H1 (cell line): ENCODE measurements around the gene HS6ST1. TPM values are rescaled to one million over a fixed set of nuclear protein-coding genes. Genes with fewer than 3 reads are reported as not detected.
A peak's percentile ranks its signal among the peaks of the same experiment; 100 is the strongest.

Experiments used
- CTCF ChIA-PET: fragments of 300-600 bp; sonication (Branson Sonifier 250); formaldehyde crosslinking; loops from one replicate; lab custom pipeline; 2021; ENCODE audit not compliant: partially characterized antibody; lab: Charles Lee
- POLR2A ChIA-PET: fragments of 300-600 bp; sonication (Branson Sonifier 250); formaldehyde crosslinking; loops from one replicate; lab custom pipeline; 2021; ENCODE audit warnings: inconsistent platforms; ENCODE audit not compliant: partially characterized antibody; lab: Charles Lee
- DNase-seq, 2 experiments: peaks; one replicate each; pipeline versions ENCODE4 v3.0.0 to v3.0.0-alpha.2; 2010 to 2022; ENCODE audit warnings: low spot score in 2 of 2, low read depth in 1 of 2, mixed read lengths in 1 of 2
- FAIRE-seq: peaks from 2 replicates; lab custom pipeline; 2011; peaks lifted over from hg19 to GRCh38; lab: Jason Lieb, UNC
- H2AFZ ChIP-seq: 2 replicates; pipeline ENCODE4 v1.8.1; 2012; ENCODE audit warnings: low read length, inconsistent platforms
- H2AK5ac ChIP-seq: 2 replicates; pipeline ENCODE4 v1.6.1; 2013; ENCODE audit warnings: low read depth, low read length
- H2BK120ac ChIP-seq: replicated peaks from 2 replicates; pipeline ENCODE3; 2013; ENCODE audit warnings: low read depth, low read length, inconsistent platforms
- H2BK12ac ChIP-seq: 2 replicates; pipeline ENCODE4 v1.6.1; 2013; ENCODE audit warnings: low read depth, low read length
- H2BK15ac ChIP-seq: 2 replicates; pipeline ENCODE4 v1.6.1; 2013; ENCODE audit warnings: low read length
- H2BK20ac ChIP-seq: 2 replicates; pipeline ENCODE4 v1.6.1; 2013; ENCODE audit warnings: low read length
- H2BK5ac ChIP-seq: 2 replicates; pipeline ENCODE4 v1.6.1; 2013; ENCODE audit warnings: low read depth, low read length
- H3K14ac ChIP-seq: 2 replicates; pipeline ENCODE4 v1.6.1; 2013; ENCODE audit warnings: inconsistent platforms; ENCODE audit not compliant: insufficient read length
- H3K18ac ChIP-seq: 2 replicates; pipeline ENCODE4 v1.6.1; 2013; ENCODE audit warnings: low read length; ENCODE audit errors: extremely low read depth
- H3K23ac ChIP-seq: 2 replicates; pipeline ENCODE4 v1.6.1; 2013; ENCODE audit warnings: inconsistent platforms; ENCODE audit not compliant: insufficient read length
- H3K23me2 ChIP-seq: 2 replicates; pipeline ENCODE4 v1.6.1; 2013; ENCODE audit warnings: low read depth, low read length
- H3K27ac ChIP-seq: 2 replicates; pipeline ENCODE4 v1.6.1; 2011; ENCODE audit warnings: low read depth, low read length, inconsistent platforms
- H3K27me3 ChIP-seq, 4 experiments: replicated peaks in 1 of 4; 1 replicate in 1 of 4; 2 replicates in 3 of 4; pipeline versions ENCODE4 v1.6.1 to v1.8.1; 2011 to 2013; ENCODE audit warnings: low read length in 3 of 4, mild to moderate bottlenecking in 3 of 4, inconsistent platforms in 2 of 4, mixed read lengths in 2 of 4, moderate library complexity in 1 of 4; ENCODE audit not compliant: control insufficient read depth in 3 of 4, insufficient read depth in 3 of 4; ENCODE audit errors: extremely low read depth in 1 of 4
- H3K36me3 ChIP-seq, 4 experiments: 2 replicates each; pipeline versions ENCODE4 v1.6.1 to v1.8.1; 2011 to 2013; ENCODE audit warnings: mild to moderate bottlenecking in 4 of 4, low read length in 3 of 4, moderate library complexity in 2 of 4, control low read depth in 1 of 4, inconsistent platforms in 1 of 4; ENCODE audit not compliant: insufficient read depth in 4 of 4, control insufficient read depth in 2 of 4
- H3K4ac ChIP-seq: replicated peaks from 2 replicates; pipeline ENCODE3; 2013; ENCODE audit warnings: low read length, low read depth, mixed read lengths, inconsistent platforms; ENCODE audit not compliant: insufficient read length
- H3K4me1 ChIP-seq, 4 experiments: replicated peaks in 1 of 4; 1 replicate in 1 of 4; 2 replicates in 3 of 4; pipeline versions ENCODE4 v1.6.1 to v1.8.1; 2011 to 2013; ENCODE audit warnings: low read length in 3 of 4, inconsistent platforms in 2 of 4, mixed read lengths in 1 of 4; ENCODE audit not compliant: insufficient read depth in 4 of 4, control insufficient read depth in 3 of 4
- H3K4me2 ChIP-seq, 2 experiments: 2 replicates each; pipeline versions ENCODE4 v1.6.1 to v1.8.1; 2011 to 2013; ENCODE audit warnings: low read depth in 2 of 2, low read length in 2 of 2, control low read depth in 1 of 2, inconsistent platforms in 1 of 2, mild to moderate bottlenecking in 1 of 2; ENCODE audit not compliant: insufficient read depth in 1 of 2
- H3K4me3 ChIP-seq, 4 experiments: fragments of 200-600, 300-600 bp in 1 of 4; sonication (generic), shearing (Covaris generic), sonication (Bioruptor Twin) in 1 of 4; 2 replicates each; pipeline versions ENCODE4 v1.5.1 to v1.8.1; 2011 to 2016; ENCODE audit warnings: low read length in 4 of 4, low read depth in 3 of 4, control low read depth in 2 of 4, inconsistent platforms in 2 of 4, mild to moderate bottlenecking in 2 of 4, mixed read lengths in 1 of 4, moderate library complexity in 1 of 4; ENCODE audit not compliant: insufficient read depth in 2 of 4; ENCODE audit errors: extremely low read depth in 1 of 4
- H3K56ac ChIP-seq: replicated peaks from 2 replicates; pipeline ENCODE3; 2013; ENCODE audit warnings: low read depth, mild to moderate bottlenecking, mixed read lengths, low read length, inconsistent platforms; ENCODE audit not compliant: insufficient read length
- H3K79me1 ChIP-seq: 2 replicates; pipeline ENCODE4 v1.6.1; 2013; ENCODE audit warnings: low read depth, low read length, control low read depth
- H3K79me2 ChIP-seq, 2 experiments: 2 replicates each; pipeline versions ENCODE4 v1.6.1 to v1.8.1; 2012 to 2013; ENCODE audit warnings: low read length in 2 of 2, mild to moderate bottlenecking in 2 of 2, inconsistent platforms in 1 of 2; ENCODE audit not compliant: insufficient read depth in 2 of 2, control insufficient read depth in 1 of 2
- H3K9ac ChIP-seq, 4 experiments: replicated peaks in 1 of 4; 1 replicate in 1 of 4; 2 replicates in 3 of 4; pipeline versions ENCODE4 v1.6.1 to v1.8.1; 2011 to 2013; ENCODE audit warnings: low read depth in 3 of 4, low read length in 3 of 4, control low read depth in 2 of 4, mild to moderate bottlenecking in 2 of 4, moderate library complexity in 2 of 4, inconsistent platforms in 1 of 4; ENCODE audit errors: extremely low read depth in 1 of 4
- H3K9me3 ChIP-seq, 2 experiments: 2 replicates each; pipeline versions ENCODE4 v1.6.1 to v1.8.1; 2012 to 2013; ENCODE audit warnings: mild to moderate bottlenecking in 2 of 2, moderate library complexity in 2 of 2, control low read depth in 1 of 2, inconsistent platforms in 1 of 2, low read depth in 1 of 2, low read length in 1 of 2, mixed read lengths in 1 of 2; ENCODE audit not compliant: insufficient read depth in 2 of 2
- H4K20me1 ChIP-seq, 2 experiments: replicated peaks in 1 of 2; 2 replicates each; pipeline versions ENCODE3 to v1.8.1; 2011 to 2013; ENCODE audit warnings: inconsistent platforms in 2 of 2, low read length in 2 of 2, mild to moderate bottlenecking in 1 of 2; ENCODE audit not compliant: insufficient read depth in 2 of 2, control insufficient read depth in 1 of 2
- H4K5ac ChIP-seq: 2 replicates; pipeline ENCODE4 v1.6.1; 2013; ENCODE audit warnings: low read length, low read depth, mixed read lengths, inconsistent platforms; ENCODE audit not compliant: insufficient read length
- H4K8ac ChIP-seq: 2 replicates; pipeline ENCODE4 v1.8.0; 2013; ENCODE audit warnings: mild to moderate bottlenecking, moderate library complexity, low read length, inconsistent platforms; ENCODE audit not compliant: insufficient read depth; ENCODE audit errors: extremely low read depth
- H4K91ac ChIP-seq: replicated peaks from 2 replicates; pipeline ENCODE3; 2013; ENCODE audit warnings: low read length, mixed read lengths, inconsistent platforms; ENCODE audit not compliant: insufficient read length
- FOSL1 ChIP-seq: IDR thresholded peaks from 2 replicates; pipeline ENCODE4 v1.6.1; 2011; ENCODE audit warnings: mild to moderate bottlenecking, low read depth, low read length, moderate library complexity; ENCODE audit not compliant: insufficient read depth
- RXRA ChIP-seq: IDR thresholded peaks from 2 replicates; pipeline ENCODE4 v1.6.1; 2011; ENCODE audit warnings: low read depth, mild to moderate bottlenecking, low read length, moderate library complexity; ENCODE audit not compliant: insufficient read depth
- WGBS, 2 experiments: shearing (Covaris generic) in 1 of 2; methylation state at CpG; one replicate each; pipeline versions ENCODE4 v1.1.6 to v1.1.7; 2013 to 2015; ENCODE audit warnings: low lambda C conversion rate in 2 of 2, mixed read lengths in 2 of 2, inconsistent platforms in 1 of 2, low coverage in 1 of 2, missing lambda C conversion rate in 1 of 2; ENCODE audit not compliant: insufficient replicate concordance in 2 of 2, insufficient coverage in 1 of 2, insufficient read length in 1 of 2; ENCODE audit errors: extremely low coverage in 1 of 2, missing lambda C conversion rate in 1 of 2; 5-methylcytosine and 5-hydroxymethylcytosine counted together
- polyA plus RNA-seq, 7 experiments: library from polyadenylated mRNA; depleted of rRNA in 3 of 7; stranded (reverse) in 5 of 7; unstranded in 2 of 7; fragments of >200 nt in 5 of 7; fragments of 200-250 nt in 2 of 7; gene quantifications; 1 replicate in 5 of 7; 2 replicates in 1 of 7; 4 replicates in 1 of 7; pipeline versions ENCODE4 v1.2.1 to v1.2.3, GENCODE V29; 2011 to 2013; ENCODE audit warnings: missing spikeins in 2 of 7, mixed read lengths in 2 of 7
- total RNA-seq: library from RNA; stranded (reverse); fragmentation: NEBNext Ultra II Directional; extraction: Animal tissue kit (Norgen Biotek cat#: 25700); gene quantifications from 2 replicates; pipeline ENCODE4 v1.2.1, GENCODE V29; 2021

HS6ST1 gene
- total and polyA plus RNA-seq, 2 of the 8 experiments (the other 6 are each of a cell fraction or from before 2014, with no cell fraction given): 37.4 to 74.6 TPM

GRCh38 chr2:128311755-128312341 is 6.8 kb downstream of the HS6ST1 start:
- no peak overlapping the region for H2BK15ac ChIP-seq
- CTCF ChIA-PET: no interaction called here
- TF ChIP-seq RXRA: no peak
- no peak for TF ChIP-seq FOSL1
- TF ChIP-seq, all 59 proteins: peak for 0
- H3K18ac ChIP-seq: no peak overlapping the region
- H2BK120ac ChIP-seq: no peak overlapping the region
- no peak overlapping the region for H3K4ac ChIP-seq
- H3K23me2 ChIP-seq: peaks cover 3% of the 10 kb centered on the region; the same call in 1 of the 2 replicates
- no peak overlapping the region for H3K56ac ChIP-seq
- no peak overlapping the region for H3K4me3 ChIP-seq
- no peak overlapping the region for H4K5ac ChIP-seq
- DNase-seq (peak in 1 of 2 experiments; percentile 44), FAIRE-seq (no peak)
- peaks cover 0 to 14% (median 0%) of the 10 kb centered on the region in 4 experiments; a peak in 2 of 8 replicates for H3K36me3 ChIP-seq
- no peak overlapping the region for H3K4me2 ChIP-seq
- H3K27me3 ChIP-seq: no peaks in the 10 kb centered on the region
- peaks cover 86 to 100% of the 10 kb centered on the region in 2 experiments for H3K79me2 ChIP-seq
- no peak overlapping the region for H4K91ac ChIP-seq
- no peak overlapping the region for H2AK5ac ChIP-seq
- peaks cover 75 to 91% of the 10 kb centered on the region in 2 experiments for H4K20me1 ChIP-seq
- no peak overlapping the region for H3K27ac ChIP-seq
- no peak overlapping the region for H2BK20ac ChIP-seq
- peaks cover 4 to 42% (median 19%) of the 10 kb centered on the region in 4 experiments for H3K4me1 ChIP-seq
- peaks cover 69% of the 10 kb centered on the region for H3K79me1 ChIP-seq
- no peak overlapping the region for H2AFZ ChIP-seq
- H2BK12ac ChIP-seq: no peak overlapping the region
- WGBS, 2 experiments: 90% methylated on average over 11 of the region's 11 CpGs; no CpG with 5 or more reads in 1 of the 2 experiments
- H3K14ac ChIP-seq: no peak overlapping the region
- no peak overlapping the region for H3K9ac ChIP-seq
- no peaks in the 10 kb centered on the region for H3K9me3 ChIP-seq
- POLR2A ChIA-PET: no interaction called here
- H3K23ac ChIP-seq: no peak overlapping the region
- peak overlapping the region; percentile 69; the same call in 1 of the 2 replicates for H4K8ac ChIP-seq
- 0 out of 2 replicates have a peak overlapping the region, but pooled peaks have one; percentile 49 for H2BK5ac ChIP-seq
